Measurements from ENCODE around the gene DAO. TPM values are rescaled to one million over a fixed set of nuclear protein-coding genes. Genes with fewer than 3 reads are reported as not detected.

Gene DAO
- total RNA-seq, 4 donors from 2014 or later, result not detected

DNA sequence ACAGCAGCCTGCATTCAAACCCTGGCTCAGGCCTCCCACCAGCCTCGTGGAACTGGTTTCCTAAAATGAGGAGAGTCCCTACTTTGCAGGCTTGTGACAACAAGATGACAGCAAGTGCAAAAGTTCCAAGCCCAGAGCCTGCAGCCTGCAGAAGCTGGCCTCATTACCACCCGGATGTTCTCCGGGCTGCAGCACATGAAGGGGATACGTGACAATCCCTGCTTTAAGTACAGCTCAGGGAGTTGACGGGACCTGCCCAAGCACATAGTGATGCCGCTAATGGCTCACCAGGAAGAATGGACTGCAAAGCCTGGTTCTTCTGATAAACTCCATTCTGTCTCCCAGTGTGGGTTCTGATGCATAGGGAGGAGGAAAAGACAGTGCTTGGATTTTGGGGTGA, 37.5 kb upstream of the DAO start:
- no peak for DNase-seq
- peak overlapping the region; percentile 72 to 90 (median 84) for H3K27ac ChIP-seq

DNA sequence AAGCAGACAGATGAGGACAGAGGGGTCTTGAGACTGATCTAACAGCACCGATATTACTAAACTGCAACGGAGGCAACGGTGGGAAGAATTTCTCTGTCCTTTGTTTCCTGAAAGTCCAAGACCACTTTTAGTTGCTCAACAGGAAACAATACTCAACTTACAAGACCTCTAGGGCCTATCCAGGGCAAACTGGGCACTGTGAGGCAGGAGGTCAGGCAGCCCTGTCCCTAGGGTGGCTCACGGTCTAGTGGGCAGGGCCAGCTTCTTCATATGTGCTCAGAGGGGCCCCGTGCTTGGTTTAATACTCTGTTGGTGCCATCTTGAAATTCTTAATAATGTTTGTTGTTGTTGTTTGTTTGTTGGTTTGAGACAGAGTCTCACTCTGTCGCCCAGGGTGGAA, 36.7 kb upstream of the DAO start:
- DNase-seq, result no peak
- WGBS, 2 donors, result 76 to 80% methylated on average over 6 of the region's 6 CpGs
- no peaks in the 10 kb centered on the region for H3K9me3 ChIP-seq
- intact Hi-C loops (cut with DNase I), result no loop called here
- H3K36me3 ChIP-seq, result peaks cover 8 to 17% (median 9%) of the 10 kb centered on the region in 3 donors
- no peak overlapping the region for H3K4me3 ChIP-seq
- no peaks in the 10 kb centered on the region for H3K27me3 ChIP-seq
- peaks cover 48 to 97% (median 59%) of the 10 kb centered on the region in 3 donors for H3K4me1 ChIP-seq
- H3K27ac ChIP-seq, result peak overlapping the region; percentile 72 to 90 (median 84)
- TF ChIP-seq, protein P1, sequence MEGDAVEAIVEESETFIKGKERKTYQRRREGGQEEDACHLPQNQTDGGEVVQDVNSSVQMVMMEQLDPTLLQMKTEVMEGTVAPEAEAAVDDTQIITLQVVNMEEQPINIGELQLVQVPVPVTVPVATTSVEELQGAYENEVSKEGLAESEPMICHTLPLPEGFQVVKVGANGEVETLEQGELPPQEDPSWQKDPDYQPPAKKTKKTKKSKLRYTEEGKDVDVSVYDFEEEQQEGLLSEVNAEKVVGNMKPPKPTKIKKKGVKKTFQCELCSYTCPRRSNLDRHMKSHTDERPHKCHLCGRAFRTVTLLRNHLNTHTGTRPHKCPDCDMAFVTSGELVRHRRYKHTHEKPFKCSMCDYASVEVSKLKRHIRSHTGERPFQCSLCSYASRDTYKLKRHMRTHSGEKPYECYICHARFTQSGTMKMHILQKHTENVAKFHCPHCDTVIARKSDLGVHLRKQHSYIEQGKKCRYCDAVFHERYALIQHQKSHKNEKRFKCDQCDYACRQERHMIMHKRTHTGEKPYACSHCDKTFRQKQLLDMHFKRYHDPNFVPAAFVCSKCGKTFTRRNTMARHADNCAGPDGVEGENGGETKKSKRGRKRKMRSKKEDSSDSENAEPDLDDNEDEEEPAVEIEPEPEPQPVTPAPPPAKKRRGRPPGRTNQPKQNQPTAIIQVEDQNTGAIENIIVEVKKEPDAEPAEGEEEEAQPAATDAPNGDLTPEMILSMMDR (IDR thresholded peaks at IDR 0.05), result no peak
- TF ChIP-seq POLR2A (IDR thresholded peaks at IDR 0.05), result no peak

More for the DNA sequence above, 37.5 kb upstream of the DAO start:
- Histone ChIP-seq H3K4me1 (peaks cover 54 to 97% (median 66%) of the 10 kb centered on the region in 3 donors), H3K9me3 (no peaks in the 10 kb centered on the region), H3K36me3 (peaks cover 0 to 9% (median 2%) of the 10 kb centered on the region in 3 donors), H3K27me3 (no peaks in the 10 kb centered on the region), H3K4me3 (no peak overlapping the region)
- TF ChIP-seq, protein P1 (IDR thresholded peaks at IDR 0.05), result no peak
- TF ChIP-seq POLR2A (IDR thresholded peaks at IDR 0.05), result peak in 1 of 4 donors; percentile 11
- intact Hi-C loops (cut with DNase I), result no loop called here
- WGBS, 2 donors, result 29 to 33% methylated on average over 1 to 2 of the region's 6 CpGs

DNA sequence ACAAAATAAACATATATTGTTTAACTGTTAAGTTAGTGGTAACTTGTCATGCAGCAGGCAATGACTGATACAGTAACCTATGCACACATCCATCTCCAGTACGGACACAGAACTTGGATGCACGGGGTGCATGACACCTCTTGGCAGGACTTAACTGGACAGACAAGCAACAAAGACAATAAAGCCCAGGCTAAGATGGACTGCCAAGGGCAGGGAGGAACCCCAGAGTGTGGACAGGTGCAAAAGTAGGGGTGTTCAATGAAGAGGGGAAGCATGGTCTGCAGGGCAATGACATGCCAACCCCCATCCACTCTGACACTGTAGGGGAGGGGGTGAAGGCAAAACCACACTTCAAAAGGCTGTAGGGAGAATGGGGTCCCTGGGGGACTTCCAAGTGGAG, 34.2 kb upstream of the DAO start:
- Histone ChIP-seq H3K27ac (peak overlapping the region in 2 of 4 donors; percentile 12 to 30), H3K36me3 (peaks cover 15 to 30% (median 15%) of the 10 kb centered on the region in 3 donors), H3K4me3 (no peak overlapping the region), H3K27me3 (no peaks in the 10 kb centered on the region), H3K9me3 (no peaks in the 10 kb centered on the region), H3K4me1 (peaks cover 30 to 94% (median 47%) of the 10 kb centered on the region in 3 donors)
- WGBS, 2 donors, result 74 to 82% methylated on average over 2 of the region's 2 CpGs
- intact Hi-C loops (cut with DNase I), result no loop called here
- no peak for DNase-seq
- TF ChIP-seq POLR2A (IDR thresholded peaks at IDR 0.05), result no peak
- TF ChIP-seq, protein P1 (IDR thresholded peaks at IDR 0.05), result no peak

DNA sequence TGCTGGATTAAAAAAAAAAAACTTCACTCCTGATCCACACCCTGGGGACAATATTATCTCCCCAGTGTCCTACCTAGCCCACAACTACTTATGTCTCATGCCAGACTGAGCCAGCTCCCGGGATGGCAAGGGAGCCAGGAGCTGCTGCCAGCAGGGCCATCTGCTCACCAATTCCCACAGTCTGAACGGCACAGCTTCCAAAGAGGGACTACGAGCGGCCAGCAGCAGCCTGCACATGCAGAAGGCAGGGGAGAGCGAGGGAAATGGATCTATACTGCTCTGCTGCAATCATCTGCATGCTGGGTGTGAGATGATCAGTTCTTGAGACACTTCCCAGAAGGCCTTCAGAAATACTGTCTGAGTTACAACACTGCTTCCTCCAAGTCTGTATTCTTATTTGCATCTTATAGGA, 33.6 kb upstream of the DAO start:
- intact Hi-C loops (cut with DNase I), result no loop called here
- no peak overlapping the region for H3K4me3 ChIP-seq
- peak overlapping the region in 3 of 4 donors; percentile 12 to 30 (median 16) for H3K27ac ChIP-seq
- no peaks in the 10 kb centered on the region for H3K9me3 ChIP-seq
- H3K36me3 ChIP-seq, result peaks cover 15 to 34% (median 15%) of the 10 kb centered on the region in 3 donors
- peaks cover 30 to 94% (median 43%) of the 10 kb centered on the region in 3 donors for H3K4me1 ChIP-seq
- H3K27me3 ChIP-seq, result no peaks in the 10 kb centered on the region
- 20 to 22% methylated on average over 5 of the region's 5 CpGs for WGBS, 2 donors
- no peak for TF ChIP-seq POLR2A (IDR thresholded peaks at IDR 0.05)
- TF ChIP-seq, protein P1 (IDR thresholded peaks at IDR 0.05), result no peak
- no peak for DNase-seq

DNA sequence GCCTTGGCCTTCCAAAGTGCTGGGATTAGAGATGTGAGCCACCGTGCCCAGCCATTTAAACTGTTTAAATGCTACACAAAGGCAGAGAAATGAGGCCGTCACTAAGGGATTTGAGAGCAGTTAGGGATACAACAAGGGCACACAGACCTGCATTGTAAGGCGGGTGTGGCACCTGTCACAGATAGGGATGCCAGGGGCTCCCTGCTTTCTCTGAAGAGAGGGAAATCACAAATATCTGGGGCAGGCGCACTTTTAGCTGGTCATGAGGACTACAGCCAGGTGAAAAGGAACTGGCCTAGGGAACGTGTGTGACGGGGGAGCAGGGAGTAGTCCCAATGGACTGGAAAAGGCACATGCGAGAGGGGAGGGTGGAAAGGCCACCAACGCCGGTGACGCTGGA, 32.2 kb upstream of the DAO start:
- WGBS, 2 donors, result 86 to 95% methylated on average over 9 of the region's 10 CpGs
- Histone ChIP-seq H3K4me1 (peaks cover 20 to 94% (median 33%) of the 10 kb centered on the region in 3 donors), H3K36me3 (peaks cover 15 to 47% (median 15%) of the 10 kb centered on the region in 3 donors), H3K4me3 (no peak overlapping the region), H3K27ac (peak overlapping the region in 1 of 4 donors; percentile 35), H3K9me3 (no peaks in the 10 kb centered on the region), H3K27me3 (no peaks in the 10 kb centered on the region)
- intact Hi-C loops (cut with DNase I), result no loop called here
- TF ChIP-seq, protein P1 (IDR thresholded peaks at IDR 0.05), result no peak
- TF ChIP-seq POLR2A (IDR thresholded peaks at IDR 0.05), result no peak
- DNase-seq, result no peak
